ENCODE results near the gene HSPB7.

HSPB7 gene

DNA sequence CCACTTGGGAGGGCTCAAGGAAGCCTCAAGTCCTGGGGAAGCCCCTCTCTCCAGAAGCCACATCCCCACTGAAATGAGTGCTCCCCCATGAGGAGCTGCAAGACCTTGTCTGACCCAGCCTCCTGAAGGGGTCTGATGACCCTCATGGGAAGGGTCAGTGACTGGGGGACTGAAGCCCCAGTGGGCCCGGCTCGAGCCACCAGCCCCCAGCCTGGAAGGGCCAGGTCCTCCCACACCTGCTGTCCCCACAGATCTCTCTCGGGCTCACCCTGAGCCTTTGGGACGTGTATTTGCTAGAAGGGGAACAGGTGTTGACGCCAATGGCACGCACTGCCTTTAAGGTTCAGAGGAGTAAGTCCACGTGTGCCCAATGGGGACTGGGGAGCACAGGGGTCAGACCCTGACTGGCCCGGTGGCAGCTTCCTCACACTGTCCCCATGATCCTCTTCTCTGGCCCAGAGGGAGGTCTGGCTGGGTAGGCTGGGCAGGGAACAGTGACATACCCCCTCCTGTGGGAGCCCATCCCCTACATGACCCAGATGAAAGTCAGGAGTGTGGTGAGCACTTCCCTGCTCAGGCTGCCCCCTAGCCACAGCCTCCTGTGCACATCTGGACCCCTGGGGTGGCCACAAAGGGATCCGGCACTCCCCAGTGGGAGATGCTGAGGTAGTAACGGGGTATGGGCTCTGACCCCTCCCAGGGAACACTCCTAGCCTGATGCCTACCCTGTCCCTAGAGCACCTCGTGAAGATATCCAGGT, 26.2 kb downstream of the HSPB7 start:
- Histone ChIP-seq H3K4ac (ENCODE audit: low read length) (no peak overlapping the region), H3K79me1 (ENCODE audit: low read depth, low read length) (peaks cover 3% of the 10 kb centered on the region), H3K4me3 (ENCODE audit: low read length in 2 of 2) (no peak overlapping the region), H3K14ac (ENCODE audit: low read length) (peak overlapping the region; percentile 31), H3K36me3 (replicated peaks in 1 of 2; ENCODE audit: control insufficient read depth in 2 of 2, insufficient read depth in 2 of 2, low read length in 2 of 2) (no peaks in the 10 kb centered on the region), H3K27ac (replicated peaks; ENCODE audit: low read length) (no peak overlapping the region), H3K23ac (ENCODE audit: low read depth, low read length, poor library complexity) (no peak overlapping the region), H2BK5ac (ENCODE audit: low read length) (no peak overlapping the region), H2BK15ac (ENCODE audit: low read length) (no peak overlapping the region), H3K27me3 (ENCODE audit: control insufficient read depth in 3 of 3, insufficient read depth in 3 of 3, low read depth in 1 of 3, low read length in 3 of 3) (peaks cover 0 to 7% (median 0%) of the 10 kb centered on the region in 3 experiments), H3K4me1 (ENCODE audit: control insufficient read depth in 2 of 2, insufficient read depth in 1 of 2, low read depth in 1 of 2, low read length in 2 of 2) (no peaks in the 10 kb centered on the region), H4K91ac (ENCODE audit: low read depth, low read length, poor library complexity) (no peak overlapping the region), H2BK120ac (ENCODE audit: low read depth, low read length) (no peak overlapping the region), H3K4me2 (ENCODE audit: insufficient read depth, low read length, poor library complexity, severe bottlenecking) (no peak overlapping the region), H2AFZ (ENCODE audit: low read length) (no peak overlapping the region), H3K18ac (ENCODE audit: low read length) (peak overlapping the region; percentile 48), H2AK5ac (ENCODE audit: low read depth, low read length) (peak overlapping the region; percentile 1), H3K9me3 (replicated peaks in 1 of 2; ENCODE audit: control insufficient read depth in 2 of 2, insufficient read depth in 1 of 2, low read depth in 1 of 2, low read length in 2 of 2) (no peaks in the 10 kb centered on the region), H4K8ac (ENCODE audit: low read depth, low read length) (no peak overlapping the region), H3K9ac (ENCODE audit: low read depth, low read length, poor library complexity) (no peak overlapping the region), H2BK12ac (ENCODE audit: low read length) (no peak overlapping the region)
- no CpG with 5 or more reads among the region's 11 CpGs for WGBS, 2 donors (ENCODE audit: extremely low coverage in 2 of 2, insufficient read length in 2 of 2, insufficient replicate concordance in 1 of 2)
- no peak for DNase-seq (ENCODE audit: low spot score)

DNA sequence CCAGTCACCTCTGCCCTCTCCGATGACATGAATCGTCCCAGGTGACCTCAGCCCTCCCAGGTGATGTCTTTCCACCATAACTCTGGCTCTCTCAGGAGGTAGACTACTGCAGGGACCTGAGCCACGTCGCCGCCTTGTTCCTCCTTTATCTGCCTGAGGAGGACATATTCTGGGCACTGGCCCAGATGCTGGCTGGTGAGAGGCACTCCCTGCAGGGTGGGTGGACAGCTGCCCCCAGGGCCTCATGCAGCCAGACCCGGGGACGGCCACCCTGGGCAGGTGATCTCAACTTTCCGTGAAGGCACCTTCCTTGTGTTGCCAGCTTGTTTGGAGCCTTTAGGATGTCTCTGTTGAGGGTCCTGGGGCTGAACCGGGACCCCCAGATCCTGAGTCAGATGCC, 28.1 kb downstream of the HSPB7 start:
- Histone ChIP-seq H3K4ac (ENCODE audit: low read length) (no peak overlapping the region), H2BK120ac (ENCODE audit: low read depth, low read length) (no peak overlapping the region), H2AFZ (ENCODE audit: low read length) (no peak overlapping the region), H4K91ac (ENCODE audit: low read depth, low read length, poor library complexity) (no peak overlapping the region), H2BK12ac (ENCODE audit: low read length) (no peak overlapping the region), H3K4me1 (ENCODE audit: control insufficient read depth in 2 of 2, insufficient read depth in 1 of 2, low read depth in 1 of 2, low read length in 2 of 2) (no peaks in the 10 kb centered on the region), H3K79me1 (ENCODE audit: low read depth, low read length) (peaks cover 3% of the 10 kb centered on the region), H3K36me3 (replicated peaks in 1 of 2; ENCODE audit: control insufficient read depth in 2 of 2, insufficient read depth in 2 of 2, low read length in 2 of 2) (no peaks in the 10 kb centered on the region), H2BK5ac (ENCODE audit: low read length) (no peak overlapping the region), H3K23ac (ENCODE audit: low read depth, low read length, poor library complexity) (peak overlapping the region; percentile 73), H3K14ac (ENCODE audit: low read length) (peak overlapping the region; percentile 82), H3K27ac (replicated peaks; ENCODE audit: low read length) (no peak overlapping the region), H3K4me2 (ENCODE audit: insufficient read depth, low read length, poor library complexity, severe bottlenecking) (no peak overlapping the region), H3K27me3 (ENCODE audit: control insufficient read depth in 3 of 3, insufficient read depth in 3 of 3, low read depth in 1 of 3, low read length in 3 of 3) (peaks cover 0 to 3% (median 0%) of the 10 kb centered on the region in 3 experiments), H3K9ac (ENCODE audit: low read depth, low read length, poor library complexity) (peak overlapping the region; percentile 44), H2BK15ac (ENCODE audit: low read length) (peak overlapping the region; percentile 87), H3K4me3 (ENCODE audit: low read length in 2 of 2) (no peak overlapping the region), H3K18ac (ENCODE audit: low read length) (peak overlapping the region; percentile 6), H3K9me3 (replicated peaks in 1 of 2; ENCODE audit: control insufficient read depth in 2 of 2, insufficient read depth in 1 of 2, low read depth in 1 of 2, low read length in 2 of 2) (no peaks in the 10 kb centered on the region), H4K8ac (ENCODE audit: low read depth, low read length) (no peak overlapping the region), H2AK5ac (ENCODE audit: low read depth, low read length) (peak overlapping the region; percentile 81)
- DNase-seq (ENCODE audit: low spot score) = no peak
- no CpG with 5 or more reads among the region's 9 CpGs for WGBS, 2 donors (ENCODE audit: extremely low coverage in 2 of 2, insufficient read length in 2 of 2, insufficient replicate concordance in 1 of 2)

DNA sequence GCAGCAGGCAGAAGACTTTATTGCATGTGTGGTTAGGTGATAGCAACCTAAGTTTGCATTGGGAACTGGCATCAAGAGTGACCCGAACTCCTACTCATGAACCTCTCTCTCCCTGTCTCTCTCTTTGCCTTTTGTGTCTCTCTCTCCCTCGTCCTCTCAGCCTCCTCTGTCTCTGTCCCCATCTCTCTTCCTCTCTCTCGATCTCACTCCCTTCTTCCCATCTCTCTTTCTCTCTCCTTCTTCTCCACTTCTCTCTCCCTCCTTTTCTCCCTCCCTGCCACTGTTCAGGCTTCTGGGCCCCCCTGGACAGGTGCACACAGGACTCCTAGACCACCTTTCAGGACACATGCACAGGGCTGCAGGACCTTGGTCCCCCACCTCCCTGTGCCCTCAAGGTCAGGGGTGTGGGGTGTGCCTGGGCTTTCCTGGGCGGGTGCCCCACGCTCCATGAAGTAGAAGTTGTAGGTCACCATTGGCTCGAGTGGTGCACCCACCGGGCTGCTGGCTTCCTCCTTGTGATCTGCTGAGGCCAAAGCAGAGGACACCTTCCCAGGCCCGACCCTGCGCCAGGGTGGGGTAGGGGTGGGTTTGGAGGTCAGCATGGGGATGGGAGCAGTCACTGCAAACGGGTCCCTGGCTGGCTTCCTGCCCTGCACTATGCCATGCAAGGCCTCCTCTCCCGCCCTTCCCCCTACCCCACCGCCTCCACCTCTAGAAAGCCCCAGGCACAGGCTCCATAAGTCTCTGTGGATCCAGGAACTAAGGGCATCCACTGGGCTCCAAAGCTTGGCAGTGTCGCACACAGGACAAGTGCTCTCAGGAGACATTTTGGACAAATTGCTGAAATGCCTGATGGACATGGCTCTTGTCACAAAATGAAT, 28.7 kb downstream of the HSPB7 start:
- Histone ChIP-seq H3K9ac (ENCODE audit: low read depth, low read length, poor library complexity) (no peak overlapping the region), H2BK5ac (ENCODE audit: low read length) (peak overlapping the region; percentile 7), H3K4me3 (ENCODE audit: low read length in 2 of 2) (no peak overlapping the region), H4K8ac (ENCODE audit: low read depth, low read length) (no peak overlapping the region), H2AFZ (ENCODE audit: low read length) (no peak overlapping the region), H3K23ac (ENCODE audit: low read depth, low read length, poor library complexity) (no peak overlapping the region), H3K18ac (ENCODE audit: low read length) (no peak overlapping the region), H3K9me3 (replicated peaks in 1 of 2; ENCODE audit: control insufficient read depth in 2 of 2, insufficient read depth in 1 of 2, low read depth in 1 of 2, low read length in 2 of 2) (no peaks in the 10 kb centered on the region), H3K4me2 (ENCODE audit: insufficient read depth, low read length, poor library complexity, severe bottlenecking) (no peak overlapping the region), H2BK12ac (ENCODE audit: low read length) (no peak overlapping the region), H3K79me1 (ENCODE audit: low read depth, low read length) (peaks cover 3% of the 10 kb centered on the region), H4K91ac (ENCODE audit: low read depth, low read length, poor library complexity) (no peak overlapping the region), H3K27me3 (ENCODE audit: control insufficient read depth in 3 of 3, insufficient read depth in 3 of 3, low read depth in 1 of 3, low read length in 3 of 3) (peaks cover 0 to 3% (median 0%) of the 10 kb centered on the region in 3 experiments), H2BK15ac (ENCODE audit: low read length) (no peak overlapping the region), H3K4me1 (ENCODE audit: control insufficient read depth in 2 of 2, insufficient read depth in 1 of 2, low read depth in 1 of 2, low read length in 2 of 2) (no peaks in the 10 kb centered on the region), H3K14ac (ENCODE audit: low read length) (no peak overlapping the region), H2AK5ac (ENCODE audit: low read depth, low read length) (no peak overlapping the region), H2BK120ac (ENCODE audit: low read depth, low read length) (no peak overlapping the region), H3K36me3 (replicated peaks in 1 of 2; ENCODE audit: control insufficient read depth in 2 of 2, insufficient read depth in 2 of 2, low read length in 2 of 2) (no peaks in the 10 kb centered on the region), H3K4ac (ENCODE audit: low read length) (no peak overlapping the region), H3K27ac (replicated peaks; ENCODE audit: low read length) (no peak overlapping the region)
- 100% methylated on average over 1 of the region's 13 CpGs; no CpG with 5 or more reads in 1 of the 2 donors for WGBS, 2 donors (ENCODE audit: extremely low coverage in 2 of 2, insufficient read length in 2 of 2, insufficient replicate concordance in 1 of 2)
- DNase-seq (ENCODE audit: low spot score) = no peak
